Endothelial cell of umbilical vein (primary cell): ENCODE results near the gene CD44. TPM values are rescaled to one million over a fixed set of nuclear protein-coding genes. Genes with fewer than 3 reads are reported as not detected.

Experiments
- BruUV-seq: library from RNA; stranded (reverse); fragments of 400-500 nt; replicated peaks from 2 replicates; lab custom pipeline; 2021; lab: Mats Ljungman, UMichigan
- CTCF ChIA-PET: fragments of 300-600, 350-600 bp; sonication (Branson Sonifier 250); formaldehyde crosslinking; loops from one replicate; lab custom pipeline; 2021; ENCODE audit warnings: antibody characterized with exemption, inconsistent platforms; lab: Charles Lee
- POLR2A ChIA-PET: fragments of 300-600, 350-600 bp; sonication (Branson Sonifier 250); formaldehyde crosslinking; loops from one replicate; lab custom pipeline; 2021; ENCODE audit warnings: antibody characterized with exemption, inconsistent platforms; lab: Charles Lee
- DNase-seq: peaks from one replicate; pipeline ENCODE4 v3.0.0-alpha.2; 2011; ENCODE audit warnings: low read depth, low spot score
- FAIRE-seq: peaks from 2 replicates; lab custom pipeline; 2011; peaks lifted over from hg19 to GRCh38; lab: Jason Lieb, UNC
- H2AFZ ChIP-seq: 2 replicates; pipeline ENCODE4 v1.6.0; 2012; ENCODE audit warnings: low read depth, low read length, control low read depth, inconsistent platforms
- H3K27ac ChIP-seq: 2 replicates; pipeline ENCODE4 v1.5.1; 2011; ENCODE audit warnings: low read depth, mild to moderate bottlenecking, control low read depth, low read length, moderate library complexity; ENCODE audit not compliant: insufficient read depth
- H3K27me3 ChIP-seq, 2 experiments: 2 replicates each; pipeline versions ENCODE4 v1.6.0 to v1.6.1; 2011; ENCODE audit warnings: low read length in 2 of 2, mixed read lengths in 1 of 2; ENCODE audit not compliant: control insufficient read depth in 2 of 2, insufficient read depth in 2 of 2
- H3K36me3 ChIP-seq, 2 experiments: 2 replicates in 1 of 2; 3 replicates in 1 of 2; pipeline ENCODE4 v1.5.1; 2011; ENCODE audit warnings: low read length in 2 of 2, mild to moderate bottlenecking in 1 of 2, moderate library complexity in 1 of 2; ENCODE audit not compliant: control insufficient read depth in 2 of 2, insufficient read depth in 2 of 2; ENCODE audit errors: extremely low read depth in 1 of 2
- H3K4me1 ChIP-seq: 3 replicates; pipeline ENCODE4 v1.5.1; 2011; ENCODE audit warnings: mild to moderate bottlenecking, low read length; ENCODE audit not compliant: control insufficient read depth, insufficient read depth; ENCODE audit errors: extremely low read depth
- H3K4me2 ChIP-seq: 2 replicates; pipeline ENCODE4 v1.6.1; 2011; ENCODE audit warnings: low read length, control low read depth, mixed read lengths; ENCODE audit not compliant: insufficient read depth
- H3K4me3 ChIP-seq, 3 experiments: fragments of 200-600 bp in 1 of 3; sonication (generic), shearing (Covaris generic) in 1 of 3; replicated peaks in 1 of 3; 2 replicates each; pipeline ENCODE4 v1.5.1; 2011 to 2016; ENCODE audit warnings: control low read depth in 3 of 3, low read length in 3 of 3, mild to moderate bottlenecking in 2 of 3, inconsistent platforms in 1 of 3, low read depth in 1 of 3, moderate library complexity in 1 of 3; ENCODE audit not compliant: insufficient read depth in 1 of 3
- H3K79me2 ChIP-seq: 2 replicates; pipeline ENCODE4 v1.6.0; 2012; ENCODE audit warnings: low read length, inconsistent platforms; ENCODE audit not compliant: control insufficient read depth, insufficient read depth
- H3K9ac ChIP-seq: replicated peaks from 2 replicates; pipeline ENCODE3; 2011; ENCODE audit warnings: low read length, control low read depth; ENCODE audit not compliant: insufficient read depth; ENCODE audit errors: extremely low read depth
- H3K9me1 ChIP-seq: replicated peaks from 3 replicates; pipeline ENCODE4 v1.6.0; 2011; ENCODE audit warnings: mild to moderate bottlenecking, low read length; ENCODE audit not compliant: control insufficient read depth, insufficient read depth; ENCODE audit errors: extremely low read depth
- H3K9me3 ChIP-seq: replicated peaks from 2 replicates; pipeline ENCODE4 v1.5.1; 2012; ENCODE audit warnings: low read length, inconsistent platforms; ENCODE audit not compliant: control insufficient read depth, insufficient read depth
- H4K20me1 ChIP-seq: replicated peaks from 2 replicates; pipeline ENCODE3; 2011; ENCODE audit warnings: mild to moderate bottlenecking, low read length; ENCODE audit not compliant: control insufficient read depth, insufficient read depth; ENCODE audit errors: extremely low read depth
- EZH2 ChIP-seq: IDR thresholded peaks from 2 replicates; pipeline ENCODE4 v1.6.1; 2012; ENCODE audit warnings: borderline replicate concordance, low read depth, mild to moderate bottlenecking, moderate library complexity, low read length, inconsistent platforms; ENCODE audit not compliant: severe bottlenecking
- FOS ChIP-seq: IDR thresholded peaks from 2 replicates; pipeline ENCODE4 v1.6.1; 2011; ENCODE audit warnings: mild to moderate bottlenecking, low read length, moderate library complexity, borderline replicate concordance; ENCODE audit not compliant: insufficient read depth
- GATA2 ChIP-seq: IDR thresholded peaks from 2 replicates; pipeline ENCODE4 v1.7.0; 2011; ENCODE audit warnings: low read depth, mild to moderate bottlenecking, moderate library complexity, mixed read lengths, low read length; ENCODE audit not compliant: insufficient read length, insufficient read depth
- dilution Hi-C: fragments of 300-500 bp; cut with MboI; formaldehyde crosslinking; loops from one replicate; pipeline ENCODE4 v1.15.0; 2019; ENCODE audit warnings: low sequenced_read_pairs; ENCODE audit not compliant: extremely low pct_ligation_motif_present
- intact Hi-C: fragments of 100-400 bp; cut with micrococcal nuclease; formaldehyde crosslinking; loops from one replicate; pipeline ENCODE4 v1.10.0; 2022
- polyA plus RNA-seq, 4 experiments: library from polyadenylated mRNA; depleted of rRNA in 3 of 4; stranded (reverse) in 3 of 4; unstranded in 1 of 4; fragments of >200 nt; gene quantifications; 2 replicates each; pipeline versions ENCODE4 v1.2.1 to v1.2.3, GENCODE V29; 2011 to 2012; ENCODE audit warnings: missing spikeins in 1 of 4
- total RNA-seq: library from RNA; stranded (reverse); gene quantifications from 2 replicates; pipeline ENCODE4 v1.2.3, GENCODE V29; 2021
- TF ChIP-seq, protein P1 (sequence below): IDR thresholded peaks from 2 replicates; pipeline ENCODE4 v1.6.1; 2011; ENCODE audit not compliant: insufficient read depth, insufficient read length
- TF ChIP-seq, protein P2 (sequence below), 2 donors: IDR thresholded peaks; 1 replicate in 1 of 2; 2 replicates in 1 of 2; pipeline ENCODE4 v1.5.1; 2011; ENCODE audit warnings: low read length in 2 of 2, mild to moderate bottlenecking in 2 of 2, moderate library complexity in 2 of 2, control low read depth in 1 of 2, inconsistent platforms in 1 of 2, low read depth in 1 of 2; ENCODE audit not compliant: insufficient read depth in 1 of 2; ENCODE audit errors: extremely low read depth in 1 of 2

Gene CD44
- total and polyA plus RNA-seq, 2 donors (not counting 3 experiments of a cell fraction or from before 2014, with no cell fraction given), result 25.5 to 26.3 TPM

DNA sequence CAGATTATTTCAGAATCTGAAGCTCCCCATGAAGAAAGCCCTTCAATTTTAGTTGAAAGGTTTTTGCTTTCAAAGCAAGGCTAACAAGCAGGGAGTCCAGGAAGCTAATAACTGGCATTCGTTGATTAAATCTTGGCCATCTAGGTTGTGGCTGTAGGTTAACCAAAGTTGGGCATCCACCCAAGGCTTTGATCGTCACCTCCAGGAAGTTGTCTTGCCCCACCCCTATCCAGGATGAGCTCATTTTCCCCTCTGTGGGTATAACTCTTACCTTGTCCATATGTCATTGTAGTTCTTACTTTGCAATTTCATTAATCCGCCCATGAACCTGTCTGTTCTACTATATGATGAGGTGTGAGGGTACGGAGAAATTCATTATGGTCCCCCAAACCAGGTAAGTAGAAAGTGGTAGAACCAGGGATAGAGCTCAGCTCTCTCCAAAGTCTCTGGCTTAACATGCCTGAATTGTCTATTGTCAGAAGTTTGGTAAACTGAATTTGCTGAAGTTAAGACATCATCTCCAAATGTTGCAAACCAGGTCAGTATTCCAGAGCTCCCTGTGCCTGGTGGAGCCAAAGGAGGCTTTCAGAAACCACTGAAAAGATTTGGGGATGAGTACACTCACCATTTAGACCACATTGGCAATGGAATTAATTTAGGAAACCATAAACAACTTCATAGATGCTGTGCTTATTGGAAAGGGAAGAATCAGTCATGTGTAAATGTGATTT is 97.1 kb downstream of the CD44 start:
- no peaks in the 10 kb centered on the region for H3K9me1 ChIP-seq
- H4K20me1 ChIP-seq, result no peaks in the 10 kb centered on the region
- DNase-seq (no peak), FAIRE-seq (no peak)
- TF ChIP-seq, protein P1, sequence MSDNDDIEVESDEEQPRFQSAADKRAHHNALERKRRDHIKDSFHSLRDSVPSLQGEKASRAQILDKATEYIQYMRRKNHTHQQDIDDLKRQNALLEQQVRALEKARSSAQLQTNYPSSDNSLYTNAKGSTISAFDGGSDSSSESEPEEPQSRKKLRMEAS, result no peak
- no peak for TF ChIP-seq EZH2
- no peak for TF ChIP-seq GATA2
- TF ChIP-seq, protein P2, sequence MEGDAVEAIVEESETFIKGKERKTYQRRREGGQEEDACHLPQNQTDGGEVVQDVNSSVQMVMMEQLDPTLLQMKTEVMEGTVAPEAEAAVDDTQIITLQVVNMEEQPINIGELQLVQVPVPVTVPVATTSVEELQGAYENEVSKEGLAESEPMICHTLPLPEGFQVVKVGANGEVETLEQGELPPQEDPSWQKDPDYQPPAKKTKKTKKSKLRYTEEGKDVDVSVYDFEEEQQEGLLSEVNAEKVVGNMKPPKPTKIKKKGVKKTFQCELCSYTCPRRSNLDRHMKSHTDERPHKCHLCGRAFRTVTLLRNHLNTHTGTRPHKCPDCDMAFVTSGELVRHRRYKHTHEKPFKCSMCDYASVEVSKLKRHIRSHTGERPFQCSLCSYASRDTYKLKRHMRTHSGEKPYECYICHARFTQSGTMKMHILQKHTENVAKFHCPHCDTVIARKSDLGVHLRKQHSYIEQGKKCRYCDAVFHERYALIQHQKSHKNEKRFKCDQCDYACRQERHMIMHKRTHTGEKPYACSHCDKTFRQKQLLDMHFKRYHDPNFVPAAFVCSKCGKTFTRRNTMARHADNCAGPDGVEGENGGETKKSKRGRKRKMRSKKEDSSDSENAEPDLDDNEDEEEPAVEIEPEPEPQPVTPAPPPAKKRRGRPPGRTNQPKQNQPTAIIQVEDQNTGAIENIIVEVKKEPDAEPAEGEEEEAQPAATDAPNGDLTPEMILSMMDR (IDR thresholded peaks at IDR 0.05; ENCODE audit: extremely low read depth in 1 of 2, insufficient read depth in 1 of 2, low read depth in 1 of 2, low read length in 2 of 2), result no peak
- no peak for TF ChIP-seq FOS
- no peaks in the 10 kb centered on the region for H3K9me3 ChIP-seq
- H2AFZ ChIP-seq, result no peak overlapping the region
- H3K4me1 ChIP-seq, result no peaks in the 10 kb centered on the region
- CTCF ChIA-PET, result interaction anchor here (0.9 to 3.9 kb wide), 5 partner anchors 17 to 310 kb away, joined by 3 to 41 read pairs (median 3); no protein-coding TSS in a partner anchor
- POLR2A ChIA-PET, result no interaction called here
- H3K79me2 ChIP-seq, result no peaks in the 10 kb centered on the region
- no peak overlapping the region for H3K4me3 ChIP-seq
- no peak overlapping the region for H3K9ac ChIP-seq
- intact Hi-C loops, result loop anchor here (5.0 to 10.0 kb wide), 2 partner anchors 99 to 651 kb away; partner anchors contain the start of gene CD44
- H3K27me3 ChIP-seq, result peaks cover 3 to 11% of the 10 kb centered on the region in 2 experiments
- dilution Hi-C loops, result no loop called here
- no TSS peak for BruUV-seq
- H3K27ac ChIP-seq, result no peak overlapping the region
- H3K4me2 ChIP-seq, result no peak overlapping the region
- H3K36me3 ChIP-seq, result no peaks in the 10 kb centered on the region
